Measurements from ENCODE around the gene ADNP.

The ADNP gene

DNA sequence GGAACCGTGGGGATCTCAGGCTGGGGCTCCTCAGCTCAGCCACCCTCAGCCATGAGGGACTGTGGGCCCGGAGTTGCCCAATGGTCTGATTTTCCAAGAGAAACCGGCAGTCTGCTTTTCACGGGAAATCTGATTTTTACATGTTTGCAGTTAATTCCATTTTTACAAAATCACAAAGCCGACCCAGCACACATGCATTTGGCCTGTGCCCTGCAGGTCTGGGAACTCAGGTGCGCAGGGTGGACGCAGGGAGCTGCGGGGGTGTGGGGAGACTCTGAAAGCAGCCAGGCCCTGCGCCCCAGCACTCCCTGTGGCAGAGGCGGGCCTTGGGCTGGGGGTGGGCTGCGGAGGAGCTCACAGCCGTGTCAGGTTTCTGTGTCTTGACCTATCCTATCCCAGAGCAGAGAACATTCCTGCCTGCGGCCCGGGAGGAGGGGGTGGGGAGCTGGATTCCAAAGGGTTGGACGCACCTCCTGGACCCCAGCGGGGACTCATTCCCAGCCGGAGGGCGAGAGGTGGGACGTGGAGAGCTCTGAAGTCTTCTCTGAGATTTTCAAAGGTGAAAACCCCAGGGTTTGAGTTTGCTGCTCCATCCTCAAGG is 60.6 kb downstream of the ADNP start:
- DNase-seq: no peak

- DNase-seq: no peak
Observed at GRCh38 chr20:50868509-50869495, 62.4 kb downstream of the ADNP start.

- no peak for DNase-seq
Observed at GRCh38 chr20:50867805-50868204, 63.4 kb downstream of the ADNP start.

- DNase-seq: no peak
Observed at GRCh38 chr20:50866831-50867230, 64.4 kb downstream of the ADNP start.

DNA sequence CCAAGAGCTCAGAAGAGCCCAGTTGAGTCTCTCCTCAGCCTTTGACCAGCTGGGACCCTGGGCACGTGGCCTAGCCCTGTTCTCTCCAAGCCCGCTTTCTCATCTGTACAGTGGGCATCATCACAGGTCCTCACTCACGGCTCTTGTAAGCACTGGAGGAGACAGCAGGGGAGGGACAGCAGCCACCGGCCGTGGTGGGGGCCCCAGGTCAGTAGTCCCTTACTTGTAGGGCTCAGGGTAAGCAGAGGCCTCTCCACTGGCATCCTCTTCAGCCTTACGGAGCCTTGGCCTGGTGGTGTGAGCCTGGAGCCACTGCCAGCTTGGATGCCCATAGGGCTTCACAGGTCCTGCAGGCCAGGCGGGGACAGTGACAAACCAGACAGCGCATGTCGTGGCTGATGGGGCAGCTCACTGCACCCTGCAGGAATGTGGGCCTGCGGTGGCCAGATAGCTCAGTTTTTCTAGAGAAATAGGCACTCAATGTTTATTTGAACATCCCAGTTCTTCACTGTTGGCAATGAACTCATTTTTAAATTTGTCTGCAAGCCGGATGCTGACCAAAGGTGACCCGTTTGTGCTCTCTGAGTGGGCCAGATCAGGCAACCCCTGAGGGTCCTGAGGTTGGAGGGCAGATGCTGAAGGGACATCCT is 65.1 kb downstream of the ADNP start:
- no peak for DNase-seq

DNA sequence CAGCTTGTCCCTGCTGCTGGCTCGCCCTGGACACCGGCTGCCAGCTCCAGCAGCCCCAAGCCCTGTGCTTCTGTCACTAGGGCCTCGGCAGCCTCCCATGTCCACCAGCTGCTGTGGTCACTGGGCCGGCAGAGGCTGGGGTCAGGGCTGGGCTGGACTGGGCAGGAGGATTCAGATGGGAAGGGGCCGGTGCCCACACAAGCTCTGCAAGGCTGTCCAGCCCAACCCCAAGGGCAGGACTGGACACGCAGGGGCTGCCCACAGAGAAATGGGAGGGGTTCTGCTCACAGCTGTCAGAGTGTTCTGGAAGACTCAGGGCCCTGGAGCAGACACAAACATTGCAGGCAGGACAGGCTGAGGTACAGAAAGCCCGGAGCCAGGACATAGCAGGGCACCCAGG is 65.6 kb downstream of the ADNP start:
- DNase-seq: no peak

- DNase-seq: no peak
Observed at GRCh38 chr20:50865114-50865513, 66.1 kb downstream of the ADNP start.

DNA sequence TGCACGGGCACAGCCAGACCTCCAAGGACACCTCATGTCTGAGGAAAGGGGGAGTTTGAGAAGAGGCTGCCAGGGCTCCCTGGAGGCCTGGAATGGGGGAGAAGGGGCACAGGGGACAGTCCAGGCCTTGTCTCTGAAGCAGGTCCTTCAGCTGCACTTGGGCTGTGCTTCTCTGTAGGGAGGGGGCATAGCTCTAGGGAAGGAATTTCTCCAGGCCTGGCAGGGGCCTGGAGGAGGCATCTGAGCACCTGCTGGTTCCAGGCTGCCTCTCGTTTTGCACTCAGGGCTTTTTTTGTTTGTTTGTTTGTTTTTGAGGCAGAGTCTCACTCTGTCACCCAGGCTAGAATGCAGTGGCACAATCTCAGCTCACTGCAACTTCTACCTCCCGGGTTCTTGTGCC is 68.7 kb downstream of the ADNP start:
- no peak for DNase-seq

- no peak for DNase-seq
Observed at GRCh38 chr20:50861012-50861411, 70.2 kb downstream of the ADNP start.

DNA sequence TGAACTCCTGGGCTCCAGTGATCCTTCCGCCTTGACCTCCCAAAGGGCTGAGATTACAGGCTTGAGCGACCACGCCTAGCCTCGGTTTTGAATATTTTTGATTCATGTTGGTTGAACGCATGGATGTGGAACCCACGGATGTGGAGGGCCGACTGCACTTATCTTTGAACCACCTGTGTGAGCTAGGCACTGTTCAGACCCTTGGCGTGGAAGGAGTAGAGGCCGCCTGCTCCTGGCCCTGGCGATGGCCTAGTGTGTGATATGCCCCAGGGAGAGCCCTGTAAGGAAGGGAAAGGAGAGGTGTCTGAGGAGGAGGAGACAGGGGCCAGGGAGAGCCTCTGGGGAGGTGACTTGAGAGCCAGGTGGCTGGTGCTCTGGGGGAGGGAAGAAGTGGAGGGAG is 72.1 kb downstream of the ADNP start:
- no peak for DNase-seq

DNA sequence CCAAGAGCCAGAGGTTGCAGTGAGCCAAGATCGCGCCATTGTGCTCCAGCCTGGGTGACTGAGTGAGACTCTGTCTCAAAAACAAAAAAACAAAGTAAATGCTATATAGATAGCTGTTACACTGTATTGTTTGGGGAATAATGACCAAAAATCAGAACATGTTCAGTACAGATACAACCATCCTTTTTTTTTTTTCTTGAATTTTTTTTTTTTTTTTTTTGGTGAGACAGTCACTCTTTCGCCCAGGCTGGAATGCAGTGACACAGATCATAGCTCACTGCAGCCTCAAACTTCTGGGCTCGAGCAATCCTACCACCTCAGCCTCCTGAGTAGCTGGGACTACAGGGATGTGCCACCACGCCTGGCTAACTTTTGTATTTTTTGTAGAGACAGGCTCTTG is 72.7 kb downstream of the ADNP start:
- DNase-seq: no peak

DNA sequence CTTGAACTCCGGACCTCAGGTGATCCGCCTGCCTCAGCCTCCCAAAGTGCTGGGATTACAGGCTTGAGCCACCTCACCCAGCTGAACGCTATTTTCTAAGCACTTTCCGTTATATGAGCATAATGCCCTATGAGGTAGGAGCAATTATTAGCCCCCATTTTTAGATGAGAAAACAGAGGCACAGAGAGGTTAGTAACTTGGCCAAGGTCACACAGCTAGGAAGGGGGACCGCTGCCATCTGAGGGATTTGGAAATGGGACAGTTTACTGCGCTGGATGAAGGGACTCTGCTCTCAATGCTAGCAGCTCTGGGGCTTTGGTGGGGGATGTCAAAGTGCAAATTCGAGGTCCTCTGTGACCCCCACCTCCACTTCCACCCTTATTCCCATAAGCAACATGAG is 73.9 kb downstream of the ADNP start:
- DNase-seq: no peak

GRCh38 chr20:50856475-50857041 is 74.7 kb downstream of the ADNP start:
- no peak for DNase-seq

DNA sequence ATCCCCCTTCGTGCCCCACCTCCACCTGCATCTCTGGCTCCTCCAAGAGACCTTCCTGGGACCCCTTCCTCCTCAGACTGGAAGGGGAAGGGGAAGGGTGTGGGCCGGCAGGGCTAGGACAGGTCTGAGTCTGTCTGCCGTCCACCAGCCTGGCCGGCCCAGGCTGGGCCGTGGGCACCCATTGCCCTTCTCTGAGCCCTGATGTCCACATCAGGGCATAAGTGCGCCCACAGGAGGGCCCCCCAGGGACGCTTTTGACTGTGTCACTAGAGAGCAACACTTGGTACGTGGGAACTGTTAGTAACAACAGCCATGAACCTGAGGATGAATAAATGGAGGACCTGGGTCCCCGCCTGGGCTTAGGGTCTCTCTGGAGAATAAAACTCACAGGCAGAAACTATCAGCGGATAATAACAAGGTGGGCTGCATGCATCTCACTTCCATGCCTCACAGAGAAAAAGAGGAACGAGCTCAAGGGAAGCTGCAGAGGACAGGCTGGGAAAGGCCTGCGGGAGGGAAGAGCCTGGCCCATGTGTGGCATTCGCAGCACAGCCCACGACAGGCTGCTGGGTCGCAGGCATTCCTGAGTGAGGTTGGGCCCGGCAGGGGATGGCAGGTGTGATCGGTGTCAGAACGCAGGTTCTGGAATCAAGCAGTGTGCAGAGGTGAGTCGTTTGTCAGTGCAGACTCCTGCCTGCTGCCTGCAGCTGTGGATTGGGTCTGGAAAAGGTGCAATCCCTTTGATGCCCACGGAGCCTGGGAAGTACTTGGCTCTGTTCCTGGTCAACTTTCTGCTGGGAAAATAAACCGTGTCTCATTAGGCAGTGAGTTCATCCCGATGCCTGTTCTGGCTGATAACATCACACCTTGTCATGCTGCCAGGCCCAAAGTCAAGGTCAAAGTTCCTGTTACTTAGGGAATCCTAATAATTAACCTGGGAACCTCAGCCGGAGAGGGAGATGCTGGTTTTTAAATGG is 75.5 kb downstream of the ADNP start:
- no peak for DNase-seq

GRCh38 chr20:50854506-50855249 is 76.6 kb downstream of the ADNP start:
- no peak for DNase-seq

DNA sequence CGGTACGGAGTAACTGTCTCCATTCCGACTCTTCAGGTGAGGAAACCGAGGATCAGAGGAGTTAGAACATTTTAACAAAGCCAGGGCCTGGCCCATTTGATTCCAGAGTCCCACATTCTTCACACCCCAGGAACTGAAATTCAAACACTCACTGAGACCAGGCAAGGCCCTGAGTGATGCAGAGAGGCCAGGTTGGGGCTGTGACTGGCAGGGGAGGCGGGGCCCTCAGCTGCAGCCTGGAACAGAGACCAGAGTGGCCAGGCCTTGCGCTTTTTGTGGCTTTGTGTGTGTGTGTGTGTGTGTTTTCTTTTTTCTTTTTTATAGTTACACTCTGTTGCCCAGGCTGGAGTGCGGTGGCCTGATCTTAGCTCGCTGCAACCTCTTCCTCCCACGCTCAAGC is 79.2 kb downstream of the ADNP start:
- no peak for DNase-seq

GRCh38 chr20:50850721-50851286 is 80.4 kb downstream of the ADNP start:
- no peak for DNase-seq

GRCh38 chr20:50848846-50849673 is 82.2 kb downstream of the ADNP start:
- DNase-seq: no peak

DNA sequence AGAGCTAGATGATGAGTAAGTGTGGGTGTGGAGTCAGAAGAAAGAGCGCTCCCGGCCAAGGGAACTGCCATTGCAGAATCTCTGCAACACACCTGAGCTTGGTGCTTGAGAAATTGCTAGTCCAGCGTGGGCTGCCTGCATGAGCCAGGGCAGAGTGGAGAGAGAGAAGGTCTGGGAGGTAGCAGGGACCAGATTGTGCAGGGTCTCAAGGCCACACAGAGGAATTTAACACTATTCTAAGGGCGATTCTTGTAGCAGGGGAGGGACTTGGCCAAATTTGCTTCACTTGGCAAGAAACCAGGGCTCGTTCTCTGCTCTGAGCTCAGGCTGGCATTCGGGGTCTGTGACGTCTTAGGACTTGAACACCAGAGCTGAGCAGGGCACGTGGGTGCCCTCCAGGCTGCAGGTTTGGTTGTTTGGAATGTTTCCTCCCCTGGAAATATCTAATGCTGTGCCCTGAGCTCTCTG is 82.9 kb downstream of the ADNP start:
- no peak for DNase-seq
